Measurements from ENCODE around the gene CLSTN2.

- TF ChIP-seq CEBPB (IDR thresholded peaks at IDR 0.05; ENCODE audit: low read depth, low read length) (no peak), BHLHE40 (IDR thresholded peaks at IDR 0.05; ENCODE audit: low read depth, low read length) (no peak), POLR2A (IDR thresholded peaks at IDR 0.05; ENCODE audit: low read depth, low read length) (no peak), FOS (IDR thresholded peaks at IDR 0.05; ENCODE audit: low read depth, low read length) (no peak), RFX5 (IDR thresholded peaks at IDR 0.05; ENCODE audit: low read depth, low read length) (no peak), RAD21 (IDR thresholded peaks at IDR 0.05; ENCODE audit: low read length) (no peak), CTCF (conservative IDR thresholded peaks at IDR 0.05; ENCODE audit: low read depth, low read length) (no peak), MAFK (IDR thresholded peaks at IDR 0.05; ENCODE audit: low read depth, low read length) (no peak), MAZ (IDR thresholded peaks at IDR 0.05; ENCODE audit: borderline replicate concordance, low read depth, low read length) (no peak), SMC3 (IDR thresholded peaks at IDR 0.05; ENCODE audit: low read depth, low read length) (no peak), USF2 (IDR thresholded peaks at IDR 0.05; ENCODE audit: low read depth, low read length) (no peak)
These were observed 645.8 kb downstream of the CLSTN2 start for GRCh38 chr3:140580746-140581145.

All from IMR-90 (cell line).